ENCODE measurements around the gene APOD. TPM values are rescaled to one million over a fixed set of nuclear protein-coding genes. Genes with fewer than 3 reads are reported as not detected.

Gene APOD
- total RNA-seq, 1 experiment from 2014 or later = 1.3 TPM

DNA sequence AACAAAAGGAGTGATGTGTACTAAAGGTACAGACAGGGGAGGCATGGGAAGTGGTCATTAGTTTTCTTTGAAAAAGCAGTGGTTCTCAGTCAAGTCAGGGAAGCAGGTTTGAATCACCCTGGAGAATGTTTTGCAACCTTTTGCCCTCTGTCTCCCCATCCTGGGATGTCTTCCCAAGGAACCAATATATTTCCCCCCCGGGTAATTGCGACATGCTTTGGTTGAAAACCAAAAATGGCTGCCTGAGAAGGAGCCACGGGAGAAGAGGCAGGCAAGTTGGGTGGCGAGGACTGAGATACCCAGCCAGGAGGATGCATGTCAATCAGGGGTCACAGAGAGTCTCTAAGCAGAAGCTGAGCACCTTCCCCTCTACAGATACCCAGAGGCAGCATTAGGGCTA lies 20.4 kb downstream of the APOD start:
- no peak for DNase-seq (ENCODE audit: low spot score)
- in situ Hi-C loops (cut with HindIII; ENCODE audit: low sequenced_read_pairs) = no loop called here

DNA sequence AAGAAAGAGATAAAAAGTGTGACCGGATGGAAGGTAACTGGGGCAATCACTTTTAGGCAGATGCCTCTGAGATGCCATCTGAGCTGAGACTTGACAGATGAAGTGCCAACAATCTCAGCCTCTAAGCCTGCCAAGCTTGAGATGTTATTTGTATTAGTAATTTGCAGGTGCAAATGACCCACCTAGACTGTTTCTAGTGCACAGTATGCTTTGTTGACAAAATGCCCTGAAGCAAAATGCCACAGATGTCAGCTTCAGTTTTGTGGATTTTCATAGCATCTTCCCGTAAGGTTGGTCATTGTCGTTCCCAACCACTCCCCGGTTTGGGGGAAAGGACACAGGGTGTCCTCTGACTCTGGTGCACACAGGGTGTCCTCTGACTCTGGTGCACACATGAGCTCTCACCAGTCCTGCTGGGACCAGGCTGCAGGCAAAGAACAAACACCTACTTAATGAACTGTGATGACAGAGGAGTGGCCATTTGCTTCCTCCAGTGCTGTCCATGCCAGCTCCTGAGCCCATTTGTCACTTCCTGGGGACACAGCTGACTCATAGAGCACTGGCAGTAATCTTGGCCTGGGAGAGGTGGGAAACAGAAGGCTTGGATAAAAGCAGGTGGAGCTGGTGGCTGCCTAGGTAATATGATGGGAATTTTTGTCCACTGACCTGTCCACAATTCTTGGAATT lies 23.9 kb downstream of the APOD start:
- in situ Hi-C loops (cut with HindIII; ENCODE audit: low sequenced_read_pairs) = no loop called here
- DNase-seq (ENCODE audit: low spot score) = peak; percentile 50

DNA sequence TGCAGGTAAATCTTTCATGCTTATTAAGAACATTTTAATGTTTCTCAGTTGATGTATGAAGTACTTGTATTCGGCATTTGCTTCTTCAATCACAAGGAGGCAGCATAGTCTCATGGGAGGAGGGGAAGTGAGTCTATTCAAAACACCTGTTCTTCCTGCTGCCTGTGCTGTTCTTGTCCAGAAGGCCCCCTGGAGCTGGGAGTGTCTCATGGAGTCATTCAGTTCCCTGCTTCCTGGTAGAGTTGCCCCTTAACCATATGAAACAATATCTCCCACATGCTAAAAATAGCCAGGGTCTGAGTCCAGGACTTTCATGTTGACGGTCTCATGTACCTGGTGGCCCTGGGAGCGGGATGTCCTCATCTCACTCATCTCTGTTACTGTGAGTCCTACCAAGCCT lies 25.1 kb downstream of the APOD start:
- peak; percentile 30 for DNase-seq (ENCODE audit: low spot score)
- in situ Hi-C loops (cut with HindIII; ENCODE audit: low sequenced_read_pairs) = no loop called here

GRCh38 chr3:195557322-195557721 lies 26.4 kb downstream of the APOD start:
- DNase-seq (ENCODE audit: low spot score) = no peak
- in situ Hi-C loops (cut with HindIII; ENCODE audit: low sequenced_read_pairs) = no loop called here

DNA sequence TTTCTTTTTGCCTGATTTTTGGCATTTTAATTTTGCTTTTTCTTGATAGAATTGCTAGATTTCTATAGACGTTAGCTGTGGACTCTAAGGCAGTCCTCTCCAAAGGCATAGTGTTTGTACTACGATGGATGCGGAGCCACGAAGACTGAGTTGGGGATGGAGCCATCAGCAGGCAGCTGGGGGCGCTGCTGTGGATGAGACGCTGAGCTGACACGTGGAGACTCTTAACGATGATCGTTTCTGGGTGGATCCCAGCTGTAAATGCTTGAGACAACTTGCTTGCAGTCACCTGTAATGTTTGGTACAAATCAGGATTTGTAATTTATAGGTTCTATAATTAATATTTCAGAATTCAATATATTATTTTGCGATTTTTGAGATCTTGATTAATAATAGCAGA lies 27.4 kb downstream of the APOD start:
- no peak for DNase-seq (ENCODE audit: low spot score)
- in situ Hi-C loops (cut with HindIII; ENCODE audit: low sequenced_read_pairs) = no loop called here

DNA sequence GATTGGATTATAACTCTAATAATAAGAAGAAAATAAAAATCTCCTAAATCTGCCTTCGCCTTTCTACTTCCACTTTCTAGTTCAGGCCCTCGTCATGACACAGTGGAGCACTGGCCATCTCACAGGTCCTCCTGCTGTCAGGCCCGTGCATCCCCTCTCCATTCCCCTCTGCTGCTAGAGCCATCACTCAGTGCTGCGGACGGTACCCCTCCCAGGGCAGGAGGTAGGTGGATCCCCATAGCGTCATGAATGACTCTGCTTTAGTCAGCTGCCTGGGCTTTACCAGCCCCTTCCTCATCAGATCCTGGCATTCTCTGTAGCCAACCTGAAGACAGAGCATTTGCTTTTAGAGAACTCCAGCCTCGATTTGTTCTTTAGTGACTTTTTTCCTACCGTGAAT lies 28.6 kb downstream of the APOD start:
- DNase-seq (ENCODE audit: low spot score) = no peak
- in situ Hi-C loops (cut with HindIII; ENCODE audit: low sequenced_read_pairs) = no loop called here

GRCh38 chr3:195554458-195554857 lies 29.3 kb downstream of the APOD start:
- in situ Hi-C loops (cut with HindIII; ENCODE audit: low sequenced_read_pairs) = no loop called here
- DNase-seq (ENCODE audit: low spot score) = no peak

GRCh38 chr3:195553268-195553667 lies 30.5 kb downstream of the APOD start:
- in situ Hi-C loops (cut with HindIII; ENCODE audit: low sequenced_read_pairs) = no loop called here
- DNase-seq (ENCODE audit: low spot score) = no peak

DNA sequence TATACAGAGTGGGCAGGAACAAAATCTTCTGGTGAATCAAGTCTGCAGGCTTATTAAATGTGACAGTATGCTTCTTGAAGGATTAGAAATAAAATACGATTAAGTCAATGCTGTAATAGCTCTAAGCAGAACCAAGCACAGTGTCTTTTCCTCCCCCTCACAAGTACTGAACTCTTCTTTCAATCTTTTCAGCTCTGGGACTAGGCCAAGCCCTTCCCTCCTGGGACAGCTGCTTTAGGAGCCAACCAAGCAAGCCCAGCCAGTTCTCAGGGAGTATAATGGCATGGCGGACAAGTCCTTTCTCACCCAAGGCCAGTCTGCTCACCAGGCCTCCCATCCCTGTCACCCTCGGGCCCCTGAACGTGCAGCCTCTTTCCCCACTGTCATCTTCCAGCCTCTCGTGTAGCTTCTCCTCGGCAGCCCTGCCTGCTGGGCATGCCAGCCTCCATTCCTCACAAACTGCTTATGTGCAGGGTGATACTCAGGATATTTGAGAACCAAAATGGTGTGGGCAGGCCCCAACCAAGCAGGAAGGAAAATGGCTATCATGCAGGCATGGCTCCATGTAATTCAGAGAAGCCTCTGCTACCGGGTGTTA lies 32.3 kb downstream of the APOD start:
- DNase-seq (ENCODE audit: low spot score) = no peak
- in situ Hi-C loops (cut with HindIII; ENCODE audit: low sequenced_read_pairs) = no loop called here

GRCh38 chr3:195550723-195551122 lies 33.0 kb downstream of the APOD start:
- no peak for DNase-seq (ENCODE audit: low spot score)
- in situ Hi-C loops (cut with HindIII; ENCODE audit: low sequenced_read_pairs) = no loop called here

DNA sequence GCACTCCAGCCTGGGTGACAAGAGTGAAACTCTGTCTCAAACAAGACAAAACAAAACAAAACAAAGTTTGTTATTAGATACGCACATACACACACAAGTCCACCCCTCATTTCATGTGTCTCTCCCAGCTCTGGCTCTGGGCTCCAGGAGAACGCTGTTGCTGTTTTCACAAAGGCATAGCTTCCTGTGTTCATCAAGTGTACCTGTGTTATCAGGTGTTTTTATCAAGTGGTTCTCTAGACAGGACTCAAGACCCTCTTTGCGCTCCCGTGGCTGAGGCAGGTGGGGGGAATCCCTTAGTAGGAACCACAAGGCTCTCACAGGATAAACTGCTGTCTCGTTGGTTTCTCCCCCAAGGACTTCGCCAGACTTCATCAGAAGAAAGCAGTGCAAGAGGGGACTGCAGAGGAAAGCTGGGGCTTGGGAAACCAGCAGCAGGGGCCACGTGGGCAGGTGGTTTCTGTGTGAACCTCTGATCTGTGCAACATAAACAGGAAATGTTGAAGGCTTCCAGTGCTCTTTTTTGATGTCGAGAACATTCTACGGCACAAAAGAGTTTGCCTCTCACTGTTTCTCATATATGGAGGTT lies 33.7 kb downstream of the APOD start:
- in situ Hi-C loops (cut with HindIII; ENCODE audit: low sequenced_read_pairs) = no loop called here
- no peak for DNase-seq (ENCODE audit: low spot score)

- in situ Hi-C loops (cut with HindIII; ENCODE audit: low sequenced_read_pairs) = no loop called here
- DNase-seq (ENCODE audit: low spot score) = no peak
Observed at GRCh38 chr3:195548987-195549386, 34.8 kb downstream of the APOD start.

DNA sequence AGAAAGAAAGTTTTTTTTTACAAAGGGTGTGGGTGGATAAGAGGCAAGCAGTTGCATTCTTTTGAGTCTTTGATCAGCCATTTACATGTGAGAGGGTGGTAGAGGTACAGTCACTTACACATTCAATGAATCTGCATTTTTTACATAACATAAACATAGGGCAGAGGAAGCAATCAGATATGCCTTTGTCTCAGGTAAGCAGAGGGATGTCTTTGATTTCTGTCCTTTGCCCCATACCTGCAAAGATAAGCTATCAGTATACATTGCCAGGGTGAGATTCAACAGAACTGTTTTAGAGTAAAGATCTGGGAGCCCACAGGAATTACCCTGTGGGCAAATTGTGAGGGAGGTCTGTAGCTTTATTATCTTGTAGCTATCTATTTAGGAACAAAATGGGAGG lies 35.2 kb downstream of the APOD start:
- in situ Hi-C loops (cut with HindIII; ENCODE audit: low sequenced_read_pairs) = no loop called here

GRCh38 chr3:195548006-195548405 lies 35.7 kb downstream of the APOD start:
- in situ Hi-C loops (cut with HindIII; ENCODE audit: low sequenced_read_pairs) = no loop called here
- DNase-seq (ENCODE audit: low spot score) = no peak

More for the DNA sequence above, 35.2 kb downstream of the APOD start:
- no peak for DNase-seq (ENCODE audit: low spot score)

- DNase-seq (ENCODE audit: low spot score) = no peak
- in situ Hi-C loops (cut with HindIII; ENCODE audit: low sequenced_read_pairs) = no loop called here
Observed at GRCh38 chr3:195546130-195546560, 37.6 kb downstream of the APOD start.

GRCh38 chr3:195544634-195545033 lies 39.1 kb downstream of the APOD start:
- in situ Hi-C loops (cut with HindIII; ENCODE audit: low sequenced_read_pairs) = no loop called here
- DNase-seq (ENCODE audit: low spot score) = no peak

- no peak for DNase-seq (ENCODE audit: low spot score)
- in situ Hi-C loops (cut with HindIII; ENCODE audit: low sequenced_read_pairs) = no loop called here
Observed at GRCh38 chr3:195544230-195544536, 39.6 kb downstream of the APOD start.

DNA sequence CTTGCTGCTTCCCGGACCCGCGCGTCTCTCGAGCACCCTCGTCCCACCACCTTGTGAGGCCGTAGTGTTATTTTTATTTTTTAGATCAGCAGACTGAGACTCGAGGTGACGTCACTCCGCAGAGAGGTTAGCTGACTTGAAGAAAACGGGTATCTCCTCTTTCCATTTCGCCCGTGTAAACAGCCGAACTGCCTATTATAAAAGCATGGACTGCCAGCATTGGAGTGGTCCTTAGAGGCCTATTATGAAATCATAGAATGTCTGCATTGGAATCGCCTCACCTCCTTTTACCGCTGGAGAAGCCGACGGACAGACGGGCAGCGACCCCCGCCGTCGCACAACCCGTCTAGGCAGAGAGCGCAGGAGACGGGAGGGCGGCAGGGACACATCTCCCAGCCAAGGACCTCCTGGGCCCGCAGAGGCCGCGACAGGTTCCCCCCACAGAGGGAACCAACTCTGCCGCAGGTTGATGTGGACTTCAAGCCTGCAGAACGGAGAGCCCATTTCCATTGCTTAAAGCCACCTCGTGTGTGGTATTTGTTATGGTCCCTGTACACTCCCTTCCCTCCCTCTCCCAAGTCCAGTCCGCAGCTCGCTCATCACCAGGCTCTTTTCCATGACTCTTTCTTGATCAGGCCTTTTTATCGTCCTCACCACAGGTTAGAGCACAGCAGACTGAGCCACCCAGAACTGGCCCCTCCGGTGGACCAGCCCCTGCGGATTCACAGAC lies 40.1 kb downstream of the APOD start:
- DNase-seq (ENCODE audit: low spot score) = peak; percentile 72
- in situ Hi-C loops (cut with HindIII; ENCODE audit: low sequenced_read_pairs) = no loop called here

GRCh38 chr3:195542698-195543499 lies 40.8 kb downstream of the APOD start, which contains the start of gene PPP1R2:
PPP1R2 (minus strand) TSS chr3:195543325; CDS start chr3:195543025, 300 bp downstream.
- in situ Hi-C loops (cut with HindIII; ENCODE audit: low sequenced_read_pairs) = no loop called here
- DNase-seq (ENCODE audit: low spot score) = peak; percentile 96

All from G401 (cell line).